Measurements from ENCODE around the gene EFHD2. TPM values are rescaled to one million over a fixed set of nuclear protein-coding genes. Genes with fewer than 3 reads are reported as not detected.

The EFHD2 gene
- total and polyA plus RNA-seq, 2 of the 8 experiments (the other 6 are each of a cell fraction or from before 2014, with no cell fraction given): 24.4 to 25.1 TPM

DNA sequence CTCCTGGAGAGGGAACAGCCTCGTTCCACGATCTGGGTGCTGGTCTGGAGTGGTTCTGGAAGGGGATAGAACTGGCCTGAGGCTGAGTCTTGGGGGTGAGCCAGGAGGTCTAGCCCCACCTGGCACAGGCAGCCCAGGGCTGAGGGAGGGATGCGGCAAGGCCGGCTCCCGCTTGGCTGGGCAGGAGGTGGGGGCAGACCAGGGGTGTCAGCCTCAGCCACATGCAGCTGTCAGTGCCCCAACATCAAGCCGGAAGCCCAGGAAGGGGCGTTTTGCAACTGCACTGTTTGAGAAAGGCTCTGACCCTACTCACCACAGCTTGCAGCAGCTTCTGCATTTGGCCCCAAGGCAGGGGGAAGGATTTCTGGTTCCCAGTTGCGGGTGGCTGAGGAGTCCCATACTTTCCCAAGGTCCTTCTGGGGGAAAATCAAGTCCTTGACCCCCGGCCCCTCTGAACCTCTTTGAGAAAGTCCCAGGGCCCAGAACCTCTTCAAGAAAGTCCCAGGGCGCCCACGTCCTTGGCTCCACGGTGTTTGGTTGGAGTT lies 2.0 kb downstream of the EFHD2 start:
- WGBS, 2 experiments (ENCODE audit: extremely low coverage in 1 of 2, insufficient coverage in 1 of 2, insufficient read length in 1 of 2, insufficient replicate concordance in 2 of 2, low coverage in 1 of 2, low lambda C conversion rate in 2 of 2, missing lambda C conversion rate in 1 of 2): 88% methylated on average over 12 of the region's 12 CpGs; no CpG with 5 or more reads in 1 of the 2 experiments
- peaks cover 0 to 23% (median 4%) of the 10 kb centered on the region in 4 experiments; a peak in 6 of 7 replicates for H3K4me1 ChIP-seq (replicated peaks in 1 of 4; ENCODE audit: control insufficient read depth in 3 of 4, insufficient read depth in 4 of 4, low read length in 3 of 4)
- H3K4me2 ChIP-seq (ENCODE audit: insufficient read depth in 1 of 2, low read depth in 2 of 2, low read length in 2 of 2): peak overlapping the region in 1 of 2 experiments; percentile 93; a peak in 1 of 4 replicates
- no peak overlapping the region for H3K23ac ChIP-seq (ENCODE audit: insufficient read length)
- H2BK15ac ChIP-seq (ENCODE audit: low read length): no peak overlapping the region
- DNase-seq (ENCODE audit: low read depth in 1 of 2, low spot score in 2 of 2): no peak
- H4K91ac ChIP-seq (replicated peaks; ENCODE audit: insufficient read length, low read length): no peak overlapping the region
- H3K4me3 ChIP-seq (ENCODE audit: extremely low read depth in 1 of 4, insufficient read depth in 2 of 4, low read depth in 3 of 4, low read length in 4 of 4): no peak overlapping the region
- no peak overlapping the region for H2BK120ac ChIP-seq (replicated peaks; ENCODE audit: low read depth, low read length)
- no peaks in the 10 kb centered on the region; the same call in 1 of the 2 replicates for H3K79me1 ChIP-seq (ENCODE audit: low read depth, low read length)
- CTCF ChIA-PET (ENCODE audit: partially characterized antibody): interaction anchor here (1.0 to 3.3 kb wide), 5 partner anchors 9 to 89 kb away, joined by 3 to 15 read pairs (median 4); no protein-coding TSS in a partner anchor
- TF ChIP-seq USF2 (IDR thresholded peaks at IDR 0.05; ENCODE audit: low read length) (no peak), EP300 (IDR thresholded peaks at IDR 0.05; ENCODE audit: borderline replicate concordance in 1 of 2, low read depth in 2 of 2, low read length in 2 of 2) (no peak)
- H2BK5ac ChIP-seq (ENCODE audit: low read depth, low read length): no peak overlapping the region
- H3K27me3 ChIP-seq (replicated peaks in 1 of 4; ENCODE audit: control insufficient read depth in 3 of 4, extremely low read depth in 1 of 4, insufficient read depth in 3 of 4, low read length in 3 of 4): peaks cover 0 to 19% (median 14%) of the 10 kb centered on the region in 4 experiments; a peak in 6 of 7 replicates
- no peak overlapping the region for H3K14ac ChIP-seq (ENCODE audit: insufficient read length)
- no peaks in the 10 kb centered on the region for H3K9me3 ChIP-seq (ENCODE audit: insufficient read depth in 2 of 2, low read depth in 1 of 2, low read length in 1 of 2)
- H3K27ac ChIP-seq (ENCODE audit: low read depth, low read length): no peak overlapping the region
- H3K9ac ChIP-seq (replicated peaks in 1 of 4; ENCODE audit: extremely low read depth in 1 of 4, low read depth in 3 of 4, low read length in 3 of 4): no peak overlapping the region
- peaks cover 8% of the 10 kb centered on the region for H3K23me2 ChIP-seq (ENCODE audit: low read depth, low read length)
- FAIRE-seq: no peak
- no peak overlapping the region for H2AK5ac ChIP-seq (ENCODE audit: low read depth, low read length)
- no peak overlapping the region for H4K5ac ChIP-seq (ENCODE audit: insufficient read length, low read depth, low read length)
- no peak overlapping the region for H3K4ac ChIP-seq (replicated peaks; ENCODE audit: insufficient read length, low read depth, low read length)
- no peak overlapping the region for H2BK20ac ChIP-seq (ENCODE audit: low read length)
- H3K36me3 ChIP-seq (ENCODE audit: control insufficient read depth in 2 of 4, insufficient read depth in 4 of 4, low read length in 3 of 4): no peaks in the 10 kb centered on the region
- H3K79me2 ChIP-seq (ENCODE audit: control insufficient read depth in 1 of 2, insufficient read depth in 2 of 2, low read length in 2 of 2): no peaks in the 10 kb centered on the region
- H2AFZ ChIP-seq (ENCODE audit: low read length): no peak overlapping the region
- peaks cover 2 to 7% of the 10 kb centered on the region in 2 experiments for H4K20me1 ChIP-seq (replicated peaks in 1 of 2; ENCODE audit: control insufficient read depth in 1 of 2, insufficient read depth in 2 of 2, low read length in 2 of 2)
- no peak overlapping the region for H3K56ac ChIP-seq (replicated peaks; ENCODE audit: insufficient read length, low read depth, low read length)
- no peak overlapping the region for H2BK12ac ChIP-seq (ENCODE audit: low read depth, low read length)
- no peak overlapping the region; the same call in 1 of the 2 replicates for H4K8ac ChIP-seq (ENCODE audit: extremely low read depth, insufficient read depth, low read length)
- POLR2A ChIA-PET (ENCODE audit: partially characterized antibody): interaction anchor here (1.7 kb wide), 1 partner anchor 12 kb away, joined by 5 read pairs; no protein-coding TSS in a partner anchor
- H3K18ac ChIP-seq (ENCODE audit: extremely low read depth, low read length): no peak overlapping the region

Data from H1 (cell line).